HPDE6-E6E7 (cell line): Measurements from ENCODE around the gene SSTR5.

Experiments
- DNase-seq: peaks from one replicate; pipeline ENCODE4 v3.0.0; 2011; ENCODE audit warnings: missing footprints; ENCODE audit errors: extremely low spot score

The SSTR5 gene

GRCh38 chr16:1039762-1040161 lies 32.8 kb upstream of the SSTR5 start:
- no peak for DNase-seq

GRCh38 chr16:1040346-1040745 lies 32.2 kb upstream of the SSTR5 start:
- no peak for DNase-seq

- DNase-seq, result no peak
Observed at GRCh38 chr16:1042049-1042744, 30.4 kb upstream of the SSTR5 start.

GRCh38 chr16:1042866-1043265 lies 29.7 kb upstream of the SSTR5 start:
- DNase-seq, result no peak

- DNase-seq, result no peak
Observed at GRCh38 chr16:1043881-1044451, 28.6 kb upstream of the SSTR5 start.

GRCh38 chr16:1044460-1045309 lies 27.9 kb upstream of the SSTR5 start:
- DNase-seq, result no peak

GRCh38 chr16:1045310-1045992 lies 27.1 kb upstream of the SSTR5 start:
- DNase-seq, result no peak

GRCh38 chr16:1045993-1046911 lies 26.3 kb upstream of the SSTR5 start:
- no peak for DNase-seq

- DNase-seq, result no peak
Observed at GRCh38 chr16:1047123-1047522, 25.4 kb upstream of the SSTR5 start.

GRCh38 chr16:1047801-1048200 lies 24.7 kb upstream of the SSTR5 start:
- DNase-seq, result no peak

- DNase-seq, result no peak
Observed at GRCh38 chr16:1048442-1049112, 24.0 kb upstream of the SSTR5 start.

- no peak for DNase-seq
Observed at GRCh38 chr16:1049113-1049975, 23.2 kb upstream of the SSTR5 start.

GRCh38 chr16:1049976-1050247 lies 22.6 kb upstream of the SSTR5 start:
- no peak for DNase-seq

GRCh38 chr16:1050516-1050915 lies 22.0 kb upstream of the SSTR5 start:
- no peak for DNase-seq

GRCh38 chr16:1050921-1051320 lies 21.6 kb upstream of the SSTR5 start:
- no peak for DNase-seq

- DNase-seq, result no peak
Observed at GRCh38 chr16:1051446-1051845, 21.1 kb upstream of the SSTR5 start.

- DNase-seq, result no peak
Observed at GRCh38 chr16:1052721-1053120, 19.8 kb upstream of the SSTR5 start.

GRCh38 chr16:1053121-1053521 lies 19.4 kb upstream of the SSTR5 start:
- DNase-seq, result no peak

- no peak for DNase-seq
Observed at GRCh38 chr16:1053700-1054368, 18.7 kb upstream of the SSTR5 start.
